Neural cell (in vitro differentiated cells): ENCODE data around the gene CEP70.

Experiments
- CTCF ChIP-seq: fragments of 450-650 bp; IDR thresholded peaks from 2 replicates; pipeline ENCODE4 v1.5.1; 2014; ENCODE audit warnings: antibody characterized with exemption, mild to moderate bottlenecking, moderate library complexity; ENCODE audit not compliant: poor library complexity, severe bottlenecking
- EP300 ChIP-seq: fragments of 450-650 bp; conservative IDR thresholded peaks from 2 replicates; pipeline ENCODE4 v1.6.1; 2014; ENCODE audit warnings: antibody characterized with exemption, mild to moderate bottlenecking, moderate library complexity; ENCODE audit not compliant: poor library complexity, severe bottlenecking
- EZH2 ChIP-seq: fragments of 200-600, 300-800 bp; shearing (Covaris generic), sonication (generic); IDR thresholded peaks from 2 replicates; pipeline ENCODE4 v1.6.1; 2014; ENCODE audit warnings: antibody characterized with exemption, low read length, borderline replicate concordance, mild to moderate bottlenecking; ENCODE audit not compliant: insufficient read depth, poor library complexity, severe bottlenecking
- MXI1 ChIP-seq: fragments of 450-650 bp; conservative IDR thresholded peaks from 2 replicates; pipeline ENCODE4 v1.6.1; 2014; ENCODE audit warnings: antibody characterized with exemption, mild to moderate bottlenecking; ENCODE audit not compliant: poor library complexity, severe bottlenecking
- POLR2AphosphoS5 ChIP-seq: IDR thresholded peaks from 2 replicates; pipeline ENCODE4 v1.6.1; 2012
- RAD21 ChIP-seq: fragments of 450-650 bp; conservative IDR thresholded peaks from 2 replicates; pipeline ENCODE4 v1.6.1; 2014; ENCODE audit warnings: antibody characterized with exemption, mild to moderate bottlenecking, moderate library complexity
- SMC3 ChIP-seq: fragments of 450-650 bp; conservative IDR thresholded peaks from 2 replicates; pipeline ENCODE4 v1.6.1; 2014; ENCODE audit warnings: antibody characterized with exemption, mild to moderate bottlenecking, moderate library complexity; ENCODE audit not compliant: poor library complexity
- TAF1 ChIP-seq: IDR thresholded peaks from 2 replicates; pipeline ENCODE4 v1.6.1; 2012; ENCODE audit warnings: low read depth
- TF ChIP-seq, protein P1 (sequence below): IDR thresholded peaks from 2 replicates; pipeline ENCODE4 v1.6.1; 2012; ENCODE audit warnings: borderline replicate concordance

- TF ChIP-seq CTCF = no peak
- TF ChIP-seq EZH2 = no peak
- TF ChIP-seq, protein P1, sequence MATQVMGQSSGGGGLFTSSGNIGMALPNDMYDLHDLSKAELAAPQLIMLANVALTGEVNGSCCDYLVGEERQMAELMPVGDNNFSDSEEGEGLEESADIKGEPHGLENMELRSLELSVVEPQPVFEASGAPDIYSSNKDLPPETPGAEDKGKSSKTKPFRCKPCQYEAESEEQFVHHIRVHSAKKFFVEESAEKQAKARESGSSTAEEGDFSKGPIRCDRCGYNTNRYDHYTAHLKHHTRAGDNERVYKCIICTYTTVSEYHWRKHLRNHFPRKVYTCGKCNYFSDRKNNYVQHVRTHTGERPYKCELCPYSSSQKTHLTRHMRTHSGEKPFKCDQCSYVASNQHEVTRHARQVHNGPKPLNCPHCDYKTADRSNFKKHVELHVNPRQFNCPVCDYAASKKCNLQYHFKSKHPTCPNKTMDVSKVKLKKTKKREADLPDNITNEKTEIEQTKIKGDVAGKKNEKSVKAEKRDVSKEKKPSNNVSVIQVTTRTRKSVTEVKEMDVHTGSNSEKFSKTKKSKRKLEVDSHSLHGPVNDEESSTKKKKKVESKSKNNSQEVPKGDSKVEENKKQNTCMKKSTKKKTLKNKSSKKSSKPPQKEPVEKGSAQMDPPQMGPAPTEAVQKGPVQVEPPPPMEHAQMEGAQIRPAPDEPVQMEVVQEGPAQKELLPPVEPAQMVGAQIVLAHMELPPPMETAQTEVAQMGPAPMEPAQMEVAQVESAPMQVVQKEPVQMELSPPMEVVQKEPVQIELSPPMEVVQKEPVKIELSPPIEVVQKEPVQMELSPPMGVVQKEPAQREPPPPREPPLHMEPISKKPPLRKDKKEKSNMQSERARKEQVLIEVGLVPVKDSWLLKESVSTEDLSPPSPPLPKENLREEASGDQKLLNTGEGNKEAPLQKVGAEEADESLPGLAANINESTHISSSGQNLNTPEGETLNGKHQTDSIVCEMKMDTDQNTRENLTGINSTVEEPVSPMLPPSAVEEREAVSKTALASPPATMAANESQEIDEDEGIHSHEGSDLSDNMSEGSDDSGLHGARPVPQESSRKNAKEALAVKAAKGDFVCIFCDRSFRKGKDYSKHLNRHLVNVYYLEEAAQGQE = no peak
- TF ChIP-seq POLR2AphosphoS5 = no peak
- no peak for TF ChIP-seq SMC3
- TF ChIP-seq RAD21 = no peak
- no peak for TF ChIP-seq EP300
- TF ChIP-seq MXI1 = no peak
- no peak for TF ChIP-seq TAF1
Observed at GRCh38 chr3:138450704-138451424, 143.2 kb downstream of the CEP70 start.
